Muscle layer of colon (tissue), 2 donors: ENCODE measurements around the gene MTUS2.

Experiments
- H3K27ac ChIP-seq: one replicate; pipeline ENCODE4 v1.7.0; 2013; ENCODE audit warnings: low read depth, mild to moderate bottlenecking, low read length, moderate library complexity
- H3K27me3 ChIP-seq, 2 donors: one replicate each; pipeline ENCODE4 v1.7.0; 2013; ENCODE audit warnings: low read length in 2 of 2, mild to moderate bottlenecking in 2 of 2; ENCODE audit not compliant: insufficient read depth in 2 of 2, control insufficient read depth in 1 of 2
- H3K36me3 ChIP-seq: one replicate; pipeline ENCODE4 v1.7.0; 2013; ENCODE audit warnings: mild to moderate bottlenecking, low read length; ENCODE audit not compliant: insufficient read depth
- H3K4me1 ChIP-seq: one replicate; pipeline ENCODE4 v1.7.0; 2013; ENCODE audit warnings: mild to moderate bottlenecking, low read length; ENCODE audit not compliant: insufficient read depth
- H3K4me3 ChIP-seq, 2 donors: one replicate each; pipeline ENCODE4 v1.7.0; 2013; ENCODE audit warnings: low read length in 2 of 2, low read depth in 1 of 2, mild to moderate bottlenecking in 1 of 2, moderate library complexity in 1 of 2
- H3K9ac ChIP-seq: one replicate; pipeline ENCODE4 v1.7.0; 2013; ENCODE audit warnings: low read length
- H3K9me3 ChIP-seq: one replicate; pipeline ENCODE4 v1.7.0; 2013; ENCODE audit warnings: mild to moderate bottlenecking, low read length
- donor health status: abdominal sarcoma.
- donor health status: Adenocarcinoma of cecum.

The MTUS2 gene

DNA sequence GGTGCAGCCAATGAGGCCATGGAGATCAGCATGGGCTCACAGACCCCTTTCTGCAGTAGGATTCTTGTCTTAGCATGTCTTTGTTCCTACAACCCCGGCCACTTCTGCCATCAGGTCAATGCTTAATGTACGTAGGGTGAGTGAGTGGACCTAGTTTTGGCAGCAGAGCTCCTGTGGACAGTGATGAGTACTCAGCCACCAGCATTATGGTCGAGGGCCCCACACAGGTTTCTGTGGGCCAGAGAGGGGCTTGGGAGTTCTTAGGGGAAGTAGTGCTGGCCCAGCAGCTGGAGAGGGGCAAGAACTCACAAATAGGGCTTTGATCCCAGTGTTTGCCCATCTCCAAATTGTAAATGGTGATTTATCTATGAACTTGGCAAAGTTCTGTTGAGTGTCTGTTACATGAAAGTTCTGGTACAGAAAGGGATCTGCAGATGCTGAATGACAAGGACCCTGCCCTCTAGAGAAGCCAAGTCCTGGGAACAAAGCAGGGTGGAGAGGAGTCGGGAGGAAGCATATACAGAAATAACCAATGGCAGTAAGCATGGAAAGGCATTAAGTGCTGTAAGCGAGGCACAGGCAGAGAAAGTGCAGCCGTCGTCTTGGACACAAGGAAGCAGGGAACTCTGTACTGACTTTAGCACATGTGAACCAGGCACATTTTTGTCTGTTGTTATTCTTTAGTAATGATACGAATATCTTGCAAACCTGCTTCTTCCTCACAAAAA lies 185.1 kb downstream of the MTUS2 start:
- no peak overlapping the region for H3K9ac ChIP-seq
- no peaks in the 10 kb centered on the region for H3K36me3 ChIP-seq
- H3K27me3 ChIP-seq: no peaks in the 10 kb centered on the region
- no peaks in the 10 kb centered on the region for H3K9me3 ChIP-seq
- H3K4me1 ChIP-seq: no peaks in the 10 kb centered on the region
- H3K27ac ChIP-seq: no peak overlapping the region
- no peak overlapping the region for H3K4me3 ChIP-seq

DNA sequence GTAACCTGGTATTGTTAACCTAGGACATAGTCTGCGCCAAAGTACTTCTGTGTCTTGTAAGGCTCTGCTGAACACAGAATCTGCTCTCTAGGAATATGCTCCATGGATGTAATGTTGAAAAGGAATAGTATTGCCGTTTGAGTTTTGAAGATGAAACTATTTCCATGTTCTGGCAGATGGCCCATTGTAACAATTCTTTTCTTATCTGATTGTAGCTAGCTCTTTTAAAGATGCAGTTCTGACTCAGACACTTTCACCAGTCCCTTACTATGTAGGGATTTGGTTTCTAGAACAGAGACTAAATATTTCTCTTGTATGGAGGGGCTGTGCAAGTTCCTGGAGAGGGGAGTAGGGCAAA lies 185.6 kb downstream of the MTUS2 start:
- Histone ChIP-seq H3K4me1 (no peaks in the 10 kb centered on the region), H3K4me3 (no peak overlapping the region), H3K27me3 (no peaks in the 10 kb centered on the region), H3K27ac (no peak overlapping the region), H3K36me3 (no peaks in the 10 kb centered on the region), H3K9ac (no peak overlapping the region), H3K9me3 (no peaks in the 10 kb centered on the region)

DNA sequence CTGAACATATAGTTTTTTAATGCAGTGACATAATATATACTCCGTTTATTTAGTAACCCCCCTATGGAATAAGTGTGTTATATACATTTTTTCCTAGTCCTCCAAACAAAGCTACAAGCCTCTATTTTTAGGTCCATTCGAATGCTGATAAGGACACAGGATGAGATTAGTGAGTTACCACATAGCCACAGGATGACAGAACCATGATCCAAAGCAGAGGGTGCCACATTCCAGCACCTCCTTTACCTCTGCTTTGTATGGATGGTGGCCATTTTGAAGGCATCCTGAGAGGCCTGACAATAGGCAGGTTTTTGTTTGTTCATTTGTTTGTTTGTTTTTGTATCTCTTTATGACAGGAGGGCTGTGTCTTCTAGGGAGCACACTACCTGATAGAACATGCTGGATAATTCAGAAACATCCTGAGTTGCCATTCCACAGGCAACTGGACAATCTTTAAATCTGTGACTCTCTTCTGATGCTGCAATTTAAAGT lies 186.3 kb downstream of the MTUS2 start:
- H3K4me1 ChIP-seq: no peaks in the 10 kb centered on the region
- H3K9ac ChIP-seq: no peak overlapping the region
- H3K36me3 ChIP-seq: no peaks in the 10 kb centered on the region
- H3K27ac ChIP-seq: no peak overlapping the region
- H3K27me3 ChIP-seq: no peaks in the 10 kb centered on the region
- H3K4me3 ChIP-seq: no peak overlapping the region
- no peaks in the 10 kb centered on the region for H3K9me3 ChIP-seq

DNA sequence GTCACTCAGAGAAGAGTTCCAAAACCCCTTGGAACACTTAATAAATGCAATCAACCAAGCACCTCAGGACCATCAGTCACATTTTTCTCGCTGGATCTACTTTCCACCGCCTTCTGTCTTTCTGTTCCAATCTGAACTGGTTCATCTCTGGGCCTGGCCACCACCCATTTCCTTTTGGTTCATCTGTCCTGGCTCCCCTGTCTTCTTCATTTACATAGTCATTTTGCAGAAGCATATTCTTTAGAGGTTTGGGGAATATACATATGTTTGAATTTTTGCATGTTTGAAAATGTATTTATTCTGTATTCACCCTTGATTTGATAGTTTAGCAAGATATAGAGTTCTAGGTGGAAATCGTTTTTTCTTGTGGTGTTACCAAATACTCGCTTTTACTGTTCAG lies 188.2 kb downstream of the MTUS2 start:
- no peak overlapping the region for H3K27ac ChIP-seq
- no peaks in the 10 kb centered on the region for H3K27me3 ChIP-seq
- H3K9me3 ChIP-seq: no peaks in the 10 kb centered on the region
- no peak overlapping the region for H3K9ac ChIP-seq
- H3K4me1 ChIP-seq: no peaks in the 10 kb centered on the region
- H3K4me3 ChIP-seq: no peak overlapping the region
- no peaks in the 10 kb centered on the region for H3K36me3 ChIP-seq

DNA sequence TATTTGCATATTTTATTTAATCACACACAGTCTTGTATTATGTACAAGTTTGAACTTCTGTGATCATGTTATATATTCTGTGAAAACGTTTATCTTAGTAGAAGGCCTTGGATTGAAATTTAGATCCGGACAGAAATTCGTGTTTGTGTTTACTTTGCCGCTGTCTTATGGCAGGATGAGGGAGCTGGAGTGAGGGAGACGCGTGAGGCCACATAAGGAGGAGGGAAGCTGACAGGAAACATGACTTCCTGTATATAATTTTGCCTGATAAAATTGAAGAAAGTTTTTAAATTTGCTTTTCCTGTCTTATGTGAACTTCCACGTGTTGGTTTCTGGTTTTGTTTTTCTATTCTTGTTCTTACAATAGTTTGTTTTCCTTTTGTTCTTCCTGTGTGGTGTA lies 200.2 kb downstream of the MTUS2 start:
- Histone ChIP-seq H3K9me3 (no peaks in the 10 kb centered on the region), H3K27me3 (no peaks in the 10 kb centered on the region), H3K27ac (no peak overlapping the region), H3K9ac (no peak overlapping the region), H3K4me3 (no peak overlapping the region), H3K4me1 (no peaks in the 10 kb centered on the region), H3K36me3 (no peaks in the 10 kb centered on the region)

DNA sequence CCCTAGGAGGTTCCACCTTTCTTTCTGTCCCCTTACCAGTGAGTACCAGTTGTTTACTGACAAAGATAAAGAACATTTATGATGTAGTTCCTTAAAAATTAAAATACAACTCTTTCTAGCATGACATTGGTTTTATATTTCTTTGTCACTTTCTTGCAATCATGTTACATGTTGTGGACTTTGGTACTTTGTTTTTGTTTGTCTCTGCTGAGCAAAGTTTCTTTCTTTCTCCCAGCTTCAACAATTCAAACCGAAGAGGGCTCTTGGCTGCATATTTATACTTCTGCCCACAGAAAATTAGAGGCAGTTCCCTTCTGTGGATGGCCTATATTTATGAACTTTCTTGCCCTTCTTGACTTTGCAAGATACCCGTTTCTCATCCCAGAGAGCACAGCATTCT lies 201.2 kb downstream of the MTUS2 start:
- no peaks in the 10 kb centered on the region for H3K4me1 ChIP-seq
- H3K9me3 ChIP-seq: no peaks in the 10 kb centered on the region
- no peaks in the 10 kb centered on the region for H3K36me3 ChIP-seq
- no peak overlapping the region for H3K9ac ChIP-seq
- H3K27ac ChIP-seq: no peak overlapping the region
- no peak overlapping the region for H3K4me3 ChIP-seq
- H3K27me3 ChIP-seq: no peaks in the 10 kb centered on the region

DNA sequence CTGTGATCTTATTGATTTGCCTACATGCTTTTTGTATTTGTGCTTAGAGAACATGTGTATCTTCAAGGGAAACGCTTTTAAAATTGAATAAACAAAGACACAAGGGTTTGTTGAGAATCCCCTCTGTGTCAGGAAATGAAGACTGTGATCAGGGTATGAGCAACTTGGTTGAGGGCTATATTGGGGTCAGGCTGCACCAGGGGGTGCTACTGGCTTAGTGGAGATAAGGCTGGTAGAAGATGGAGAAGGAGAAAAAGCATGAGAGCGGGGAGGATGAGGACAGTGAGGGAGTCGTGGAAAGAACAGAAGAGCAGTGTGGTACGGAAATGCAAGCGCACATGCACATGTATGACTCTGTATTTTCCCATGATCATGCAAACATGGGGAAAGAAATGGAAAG lies 201.6 kb downstream of the MTUS2 start:
- H3K9me3 ChIP-seq: no peaks in the 10 kb centered on the region
- no peak overlapping the region for H3K9ac ChIP-seq

DNA sequence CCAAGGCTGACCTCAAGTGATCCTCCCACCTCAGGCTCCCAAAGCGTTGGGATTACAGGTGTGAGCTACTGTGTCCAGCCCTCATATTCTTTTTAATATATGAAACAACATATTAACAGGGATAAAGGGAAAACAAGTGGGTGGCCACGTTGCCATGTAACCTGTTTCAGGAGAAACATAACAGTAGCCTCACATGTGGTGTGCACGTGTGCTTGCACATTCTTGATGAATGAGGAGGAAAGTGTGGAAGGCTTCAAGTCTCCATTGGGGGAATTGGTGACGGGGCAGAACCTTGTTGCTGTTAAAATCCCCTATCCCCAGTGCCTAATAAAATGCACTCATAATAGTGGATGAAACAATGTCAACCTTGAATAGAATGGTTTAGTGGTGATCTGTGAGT lies 202.3 kb downstream of the MTUS2 start:
- Histone ChIP-seq H3K9me3 (no peaks in the 10 kb centered on the region), H3K4me1 (no peaks in the 10 kb centered on the region), H3K4me3 (no peak overlapping the region), H3K9ac (no peak overlapping the region), H3K27me3 (no peaks in the 10 kb centered on the region), H3K27ac (no peak overlapping the region), H3K36me3 (no peaks in the 10 kb centered on the region)

More for the DNA sequence above, 201.6 kb downstream of the MTUS2 start:
- Histone ChIP-seq H3K27me3 (no peaks in the 10 kb centered on the region), H3K27ac (no peak overlapping the region), H3K4me1 (no peaks in the 10 kb centered on the region), H3K4me3 (no peak overlapping the region), H3K36me3 (no peaks in the 10 kb centered on the region)

DNA sequence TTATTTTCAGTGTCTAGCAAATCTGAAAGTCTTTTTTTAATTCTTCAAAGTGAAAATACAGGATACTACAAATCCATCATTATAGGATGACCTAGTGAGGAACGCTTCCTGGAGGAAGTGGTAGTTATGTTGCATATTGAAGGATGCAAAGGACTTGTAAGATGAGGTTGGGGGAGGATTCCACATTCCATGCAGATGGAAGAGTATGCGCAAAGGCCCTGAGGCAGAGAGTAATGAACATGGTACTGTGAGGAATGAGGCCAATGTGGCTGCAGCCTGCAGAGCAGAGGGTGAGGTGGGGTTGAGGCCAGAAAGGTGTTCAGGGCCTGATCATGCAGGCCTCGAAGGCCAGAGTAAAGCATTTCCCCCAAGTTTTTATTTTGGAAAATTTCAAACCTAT lies 202.8 kb downstream of the MTUS2 start:
- Histone ChIP-seq H3K27ac (no peak overlapping the region), H3K27me3 (no peaks in the 10 kb centered on the region), H3K9ac (no peak overlapping the region), H3K36me3 (no peaks in the 10 kb centered on the region), H3K4me3 (no peak overlapping the region), H3K4me1 (no peaks in the 10 kb centered on the region), H3K9me3 (no peaks in the 10 kb centered on the region)

DNA sequence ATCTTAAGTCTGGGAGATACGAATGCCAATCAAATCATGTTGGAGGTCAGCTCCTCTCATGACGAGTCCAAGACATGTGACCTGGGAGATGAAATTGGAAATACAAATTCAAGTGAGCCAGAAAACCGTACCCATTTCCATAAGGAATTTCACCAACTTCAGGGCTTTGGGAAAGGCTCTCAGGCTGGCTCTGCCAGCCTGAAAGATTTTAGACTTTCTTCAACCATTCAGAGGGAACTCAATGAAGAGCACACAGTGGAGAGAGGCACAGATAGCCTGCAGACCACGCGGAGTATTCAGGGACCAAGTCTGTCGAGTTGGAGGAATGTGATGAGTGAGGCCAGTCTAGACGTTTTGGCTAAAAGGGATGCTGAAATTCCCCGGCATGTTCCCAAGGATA lies 204.6 kb downstream of the MTUS2 start:
- Histone ChIP-seq H3K36me3 (no peaks in the 10 kb centered on the region), H3K4me1 (no peaks in the 10 kb centered on the region), H3K9me3 (no peaks in the 10 kb centered on the region), H3K4me3 (no peak overlapping the region), H3K27ac (no peak overlapping the region), H3K27me3 (no peaks in the 10 kb centered on the region), H3K9ac (no peak overlapping the region)

DNA sequence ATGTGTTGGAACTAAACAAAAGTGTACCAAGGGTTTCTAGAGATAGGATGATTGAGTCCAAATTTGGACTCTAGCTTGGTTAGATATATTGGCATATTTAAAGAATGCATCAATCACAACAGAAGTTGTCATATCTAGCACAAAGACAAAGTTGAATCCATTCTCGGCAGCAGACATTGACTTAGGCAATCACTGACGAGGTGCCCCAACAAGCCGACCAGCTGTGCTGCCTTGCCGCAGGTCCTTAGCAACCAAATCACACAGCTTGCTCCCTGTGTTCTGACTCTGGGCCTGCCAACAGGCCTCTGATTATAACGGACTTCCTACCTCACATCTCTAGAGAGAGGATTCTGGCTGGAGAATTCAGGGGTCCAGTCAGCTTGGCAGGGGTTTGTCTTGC lies 208.7 kb downstream of the MTUS2 start:
- H3K27me3 ChIP-seq: no peaks in the 10 kb centered on the region
- no peak overlapping the region for H3K4me3 ChIP-seq
- no peak overlapping the region for H3K9ac ChIP-seq
- H3K4me1 ChIP-seq: no peaks in the 10 kb centered on the region
- H3K27ac ChIP-seq: no peak overlapping the region
- H3K9me3 ChIP-seq: no peaks in the 10 kb centered on the region
- H3K36me3 ChIP-seq: no peaks in the 10 kb centered on the region

DNA sequence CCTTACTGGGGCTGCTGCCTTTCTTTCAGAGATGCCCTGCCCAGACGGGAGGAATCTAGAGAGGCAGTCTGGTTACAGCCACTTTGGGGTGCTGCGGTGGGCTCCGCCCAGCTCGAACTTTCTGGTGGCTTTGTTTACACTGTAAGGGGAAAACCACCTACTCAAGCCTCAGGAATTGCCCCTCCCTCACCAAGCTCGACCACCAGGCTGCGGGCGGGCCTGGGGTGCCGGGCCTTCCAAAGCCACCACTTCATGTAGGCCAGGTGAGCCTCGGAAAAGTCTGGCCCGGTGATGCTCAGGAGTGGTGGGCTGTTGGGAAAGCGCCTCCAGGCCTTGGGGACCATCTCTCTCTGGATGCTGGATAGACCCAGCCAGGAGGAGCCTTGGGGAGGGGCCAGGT lies 218.6 kb downstream of the MTUS2 start:
- no peaks in the 10 kb centered on the region for H3K27me3 ChIP-seq
- H3K4me3 ChIP-seq: no peak overlapping the region
- no peaks in the 10 kb centered on the region for H3K9me3 ChIP-seq
- H3K27ac ChIP-seq: no peak overlapping the region
- no peak overlapping the region for H3K9ac ChIP-seq
- no peaks in the 10 kb centered on the region for H3K36me3 ChIP-seq
- no peaks in the 10 kb centered on the region for H3K4me1 ChIP-seq
